H1 (cell line): Measurements from ENCODE around the gene ELMO1. TPM values are rescaled to one million over a fixed set of nuclear protein-coding genes. Genes with fewer than 3 reads are reported as not detected.

Experiments
- CTCF ChIA-PET: fragments of 300-600 bp; sonication (Branson Sonifier 250); formaldehyde crosslinking; loops from one replicate; lab custom pipeline; 2021; ENCODE audit not compliant: partially characterized antibody; lab: Charles Lee
- POLR2A ChIA-PET: fragments of 300-600 bp; sonication (Branson Sonifier 250); formaldehyde crosslinking; loops from one replicate; lab custom pipeline; 2021; ENCODE audit warnings: inconsistent platforms; ENCODE audit not compliant: partially characterized antibody; lab: Charles Lee
- DNase-seq, 2 experiments: peaks; one replicate each; pipeline versions ENCODE4 v3.0.0 to v3.0.0-alpha.2; 2010 to 2022; ENCODE audit warnings: low spot score in 2 of 2, low read depth in 1 of 2, mixed read lengths in 1 of 2
- FAIRE-seq: peaks from 2 replicates; lab custom pipeline; 2011; peaks lifted over from hg19 to GRCh38; lab: Jason Lieb, UNC
- H2AFZ ChIP-seq: 2 replicates; pipeline ENCODE4 v1.8.1; 2012; ENCODE audit warnings: low read length, inconsistent platforms
- H2AK5ac ChIP-seq: 2 replicates; pipeline ENCODE4 v1.6.1; 2013; ENCODE audit warnings: low read depth, low read length
- H2BK120ac ChIP-seq: replicated peaks from 2 replicates; pipeline ENCODE3; 2013; ENCODE audit warnings: low read depth, low read length, inconsistent platforms
- H2BK12ac ChIP-seq: 2 replicates; pipeline ENCODE4 v1.6.1; 2013; ENCODE audit warnings: low read depth, low read length
- H2BK15ac ChIP-seq: 2 replicates; pipeline ENCODE4 v1.6.1; 2013; ENCODE audit warnings: low read length
- H2BK20ac ChIP-seq: 2 replicates; pipeline ENCODE4 v1.6.1; 2013; ENCODE audit warnings: low read length
- H2BK5ac ChIP-seq: 2 replicates; pipeline ENCODE4 v1.6.1; 2013; ENCODE audit warnings: low read depth, low read length
- H3K14ac ChIP-seq: 2 replicates; pipeline ENCODE4 v1.6.1; 2013; ENCODE audit warnings: inconsistent platforms; ENCODE audit not compliant: insufficient read length
- H3K18ac ChIP-seq: 2 replicates; pipeline ENCODE4 v1.6.1; 2013; ENCODE audit warnings: low read length; ENCODE audit errors: extremely low read depth
- H3K23ac ChIP-seq: 2 replicates; pipeline ENCODE4 v1.6.1; 2013; ENCODE audit warnings: inconsistent platforms; ENCODE audit not compliant: insufficient read length
- H3K23me2 ChIP-seq: 2 replicates; pipeline ENCODE4 v1.6.1; 2013; ENCODE audit warnings: low read depth, low read length
- H3K27ac ChIP-seq: 2 replicates; pipeline ENCODE4 v1.6.1; 2011; ENCODE audit warnings: low read depth, low read length, inconsistent platforms
- H3K27me3 ChIP-seq, 4 experiments: replicated peaks in 1 of 4; 1 replicate in 1 of 4; 2 replicates in 3 of 4; pipeline versions ENCODE4 v1.6.1 to v1.8.1; 2011 to 2013; ENCODE audit warnings: low read length in 3 of 4, mild to moderate bottlenecking in 3 of 4, inconsistent platforms in 2 of 4, mixed read lengths in 2 of 4, moderate library complexity in 1 of 4; ENCODE audit not compliant: control insufficient read depth in 3 of 4, insufficient read depth in 3 of 4; ENCODE audit errors: extremely low read depth in 1 of 4
- H3K36me3 ChIP-seq, 4 experiments: 2 replicates each; pipeline versions ENCODE4 v1.6.1 to v1.8.1; 2011 to 2013; ENCODE audit warnings: mild to moderate bottlenecking in 4 of 4, low read length in 3 of 4, moderate library complexity in 2 of 4, control low read depth in 1 of 4, inconsistent platforms in 1 of 4; ENCODE audit not compliant: insufficient read depth in 4 of 4, control insufficient read depth in 2 of 4
- H3K4ac ChIP-seq: replicated peaks from 2 replicates; pipeline ENCODE3; 2013; ENCODE audit warnings: low read length, low read depth, mixed read lengths, inconsistent platforms; ENCODE audit not compliant: insufficient read length
- H3K4me1 ChIP-seq, 4 experiments: replicated peaks in 1 of 4; 1 replicate in 1 of 4; 2 replicates in 3 of 4; pipeline versions ENCODE4 v1.6.1 to v1.8.1; 2011 to 2013; ENCODE audit warnings: low read length in 3 of 4, inconsistent platforms in 2 of 4, mixed read lengths in 1 of 4; ENCODE audit not compliant: insufficient read depth in 4 of 4, control insufficient read depth in 3 of 4
- H3K4me2 ChIP-seq, 2 experiments: 2 replicates each; pipeline versions ENCODE4 v1.6.1 to v1.8.1; 2011 to 2013; ENCODE audit warnings: low read depth in 2 of 2, low read length in 2 of 2, control low read depth in 1 of 2, inconsistent platforms in 1 of 2, mild to moderate bottlenecking in 1 of 2; ENCODE audit not compliant: insufficient read depth in 1 of 2
- H3K4me3 ChIP-seq, 4 experiments: fragments of 200-600, 300-600 bp in 1 of 4; sonication (generic), shearing (Covaris generic), sonication (Bioruptor Twin) in 1 of 4; 2 replicates each; pipeline versions ENCODE4 v1.5.1 to v1.8.1; 2011 to 2016; ENCODE audit warnings: low read length in 4 of 4, low read depth in 3 of 4, control low read depth in 2 of 4, inconsistent platforms in 2 of 4, mild to moderate bottlenecking in 2 of 4, mixed read lengths in 1 of 4, moderate library complexity in 1 of 4; ENCODE audit not compliant: insufficient read depth in 2 of 4; ENCODE audit errors: extremely low read depth in 1 of 4
- H3K56ac ChIP-seq: replicated peaks from 2 replicates; pipeline ENCODE3; 2013; ENCODE audit warnings: low read depth, mild to moderate bottlenecking, mixed read lengths, low read length, inconsistent platforms; ENCODE audit not compliant: insufficient read length
- H3K79me1 ChIP-seq: 2 replicates; pipeline ENCODE4 v1.6.1; 2013; ENCODE audit warnings: low read depth, low read length, control low read depth
- H3K79me2 ChIP-seq, 2 experiments: 2 replicates each; pipeline versions ENCODE4 v1.6.1 to v1.8.1; 2012 to 2013; ENCODE audit warnings: low read length in 2 of 2, mild to moderate bottlenecking in 2 of 2, inconsistent platforms in 1 of 2; ENCODE audit not compliant: insufficient read depth in 2 of 2, control insufficient read depth in 1 of 2
- H3K9ac ChIP-seq, 4 experiments: replicated peaks in 1 of 4; 1 replicate in 1 of 4; 2 replicates in 3 of 4; pipeline versions ENCODE4 v1.6.1 to v1.8.1; 2011 to 2013; ENCODE audit warnings: low read depth in 3 of 4, low read length in 3 of 4, control low read depth in 2 of 4, mild to moderate bottlenecking in 2 of 4, moderate library complexity in 2 of 4, inconsistent platforms in 1 of 4; ENCODE audit errors: extremely low read depth in 1 of 4
- H3K9me3 ChIP-seq, 2 experiments: 2 replicates each; pipeline versions ENCODE4 v1.6.1 to v1.8.1; 2012 to 2013; ENCODE audit warnings: mild to moderate bottlenecking in 2 of 2, moderate library complexity in 2 of 2, control low read depth in 1 of 2, inconsistent platforms in 1 of 2, low read depth in 1 of 2, low read length in 1 of 2, mixed read lengths in 1 of 2; ENCODE audit not compliant: insufficient read depth in 2 of 2
- H4K20me1 ChIP-seq, 2 experiments: replicated peaks in 1 of 2; 2 replicates each; pipeline versions ENCODE3 to v1.8.1; 2011 to 2013; ENCODE audit warnings: inconsistent platforms in 2 of 2, low read length in 2 of 2, mild to moderate bottlenecking in 1 of 2; ENCODE audit not compliant: insufficient read depth in 2 of 2, control insufficient read depth in 1 of 2
- H4K5ac ChIP-seq: 2 replicates; pipeline ENCODE4 v1.6.1; 2013; ENCODE audit warnings: low read length, low read depth, mixed read lengths, inconsistent platforms; ENCODE audit not compliant: insufficient read length
- H4K8ac ChIP-seq: 2 replicates; pipeline ENCODE4 v1.8.0; 2013; ENCODE audit warnings: mild to moderate bottlenecking, moderate library complexity, low read length, inconsistent platforms; ENCODE audit not compliant: insufficient read depth; ENCODE audit errors: extremely low read depth
- H4K91ac ChIP-seq: replicated peaks from 2 replicates; pipeline ENCODE3; 2013; ENCODE audit warnings: low read length, mixed read lengths, inconsistent platforms; ENCODE audit not compliant: insufficient read length
- CTBP2 ChIP-seq: IDR thresholded peaks from 2 replicates; pipeline ENCODE4 v1.7.0; 2011; ENCODE audit warnings: borderline replicate concordance, mild to moderate bottlenecking, moderate library complexity, mixed read lengths, low read length; ENCODE audit not compliant: insufficient read depth, insufficient read length
- EP300 ChIP-seq, 2 experiments: IDR thresholded peaks; 1 replicate in 1 of 2; 2 replicates in 1 of 2; pipeline ENCODE4 v1.6.1; 2011 to 2012; ENCODE audit warnings: low read depth in 2 of 2, low read length in 2 of 2, mild to moderate bottlenecking in 2 of 2, borderline replicate concordance in 1 of 2, inconsistent platforms in 1 of 2, moderate library complexity in 1 of 2
- FOSL1 ChIP-seq: IDR thresholded peaks from 2 replicates; pipeline ENCODE4 v1.6.1; 2011; ENCODE audit warnings: mild to moderate bottlenecking, low read depth, low read length, moderate library complexity; ENCODE audit not compliant: insufficient read depth
- RNF2 ChIP-seq: fragments of 200-900, 300-1000 bp; sonication (generic); IDR thresholded peaks from 2 replicates; pipeline ENCODE4 v1.7.1; 2016; ENCODE audit warnings: borderline replicate concordance, low read depth, mild to moderate bottlenecking, antibody characterized with exemption, low read length; ENCODE audit not compliant: poor library complexity, severe bottlenecking; ENCODE audit errors: missing control alignments
- TBP ChIP-seq: IDR thresholded peaks from 2 replicates; pipeline ENCODE4 v1.6.1; 2011; ENCODE audit warnings: low read depth, low read length, improper control_type of control experiment
- WGBS, 2 experiments: shearing (Covaris generic) in 1 of 2; methylation state at CpG; one replicate each; pipeline versions ENCODE4 v1.1.6 to v1.1.7; 2013 to 2015; ENCODE audit warnings: low lambda C conversion rate in 2 of 2, mixed read lengths in 2 of 2, inconsistent platforms in 1 of 2, low coverage in 1 of 2, missing lambda C conversion rate in 1 of 2; ENCODE audit not compliant: insufficient replicate concordance in 2 of 2, insufficient coverage in 1 of 2, insufficient read length in 1 of 2; ENCODE audit errors: extremely low coverage in 1 of 2, missing lambda C conversion rate in 1 of 2; 5-methylcytosine and 5-hydroxymethylcytosine counted together
- polyA plus RNA-seq, 7 experiments: library from polyadenylated mRNA; depleted of rRNA in 3 of 7; stranded (reverse) in 5 of 7; unstranded in 2 of 7; fragments of >200 nt in 5 of 7; fragments of 200-250 nt in 2 of 7; gene quantifications; 1 replicate in 5 of 7; 2 replicates in 1 of 7; 4 replicates in 1 of 7; pipeline versions ENCODE4 v1.2.1 to v1.2.3, GENCODE V29; 2011 to 2013; ENCODE audit warnings: missing spikeins in 2 of 7, mixed read lengths in 2 of 7
- total RNA-seq: library from RNA; stranded (reverse); fragmentation: NEBNext Ultra II Directional; extraction: Animal tissue kit (Norgen Biotek cat#: 25700); gene quantifications from 2 replicates; pipeline ENCODE4 v1.2.1, GENCODE V29; 2021

ELMO1 gene
- total and polyA plus RNA-seq, 2 of the 8 experiments (the other 6 are each of a cell fraction or from before 2014, with no cell fraction given), result 18.4 to 21.0 TPM

DNA sequence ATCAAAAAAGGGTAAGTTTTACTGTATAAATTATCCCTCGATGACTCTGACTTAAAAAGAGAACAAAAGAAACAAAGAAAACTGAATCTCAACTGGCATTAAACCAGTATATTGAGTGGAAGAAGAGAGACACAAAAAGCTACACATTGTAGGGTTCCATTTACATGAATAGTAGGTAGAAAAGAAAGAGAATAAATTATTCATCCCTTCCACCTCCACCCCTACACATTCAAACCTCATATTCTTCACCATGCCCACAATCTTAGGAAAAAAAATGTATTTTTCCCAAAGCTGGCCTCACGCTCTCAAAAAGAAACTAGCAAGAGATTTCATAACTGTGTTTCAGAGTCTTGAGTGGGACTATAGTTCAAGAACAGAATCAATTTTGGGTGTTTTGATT, 377.5 kb downstream of the ELMO1 start:
- Histone ChIP-seq H3K27ac (no peak overlapping the region), H4K20me1 (no peaks in the 10 kb centered on the region), H4K91ac (no peak overlapping the region), H2BK120ac (no peak overlapping the region)
- WGBS, 2 experiments, result 77% methylated on average over 2 of the region's 2 CpGs; no CpG with 5 or more reads in 1 of the 2 experiments
- TF ChIP-seq EP300 (IDR thresholded peaks at IDR 0.05; ENCODE audit: borderline replicate concordance in 1 of 2, low read depth in 2 of 2, low read length in 2 of 2) (no peak), TBP (no peak), FOSL1 (no peak), RNF2 (no peak), CTBP2 (no peak)
- TF ChIP-seq, all 59 proteins: peak for 0
- H3K79me2 ChIP-seq, result no peaks in the 10 kb centered on the region
- no peak overlapping the region for H2BK20ac ChIP-seq
- FAIRE-seq (no peak), DNase-seq (no peak)
- peaks cover 2% of the 10 kb centered on the region; the same call in 1 of the 2 replicates for H3K23me2 ChIP-seq
- no peak overlapping the region for H2BK12ac ChIP-seq
- H2BK15ac ChIP-seq, result no peak overlapping the region
- H3K4me3 ChIP-seq, result no peak overlapping the region
- no peaks in the 10 kb centered on the region for H3K4me1 ChIP-seq
- no peak overlapping the region for H2AK5ac ChIP-seq
- H2BK5ac ChIP-seq, result no peak overlapping the region
- H3K4ac ChIP-seq, result no peak overlapping the region
- POLR2A ChIA-PET, result interaction anchor here (1.8 kb wide), 1 partner anchor 8 kb away, joined by 5 read pairs; no protein-coding TSS in a partner anchor
- H3K27me3 ChIP-seq, result no peaks in the 10 kb centered on the region
- H3K56ac ChIP-seq, result no peak overlapping the region
- no peak overlapping the region for H4K5ac ChIP-seq
- H3K23ac ChIP-seq, result no peak overlapping the region
- H3K14ac ChIP-seq, result no peak overlapping the region
- CTCF ChIA-PET, result interaction anchor here (1.4 to 2.3 kb wide), 3 partner anchors 24 to 103 kb away, joined by 3 to 8 read pairs (median 4); no protein-coding TSS in a partner anchor
- H3K9ac ChIP-seq, result no peak overlapping the region
- H4K8ac ChIP-seq, result no peak overlapping the region
- H3K9me3 ChIP-seq, result no peaks in the 10 kb centered on the region
- no peak overlapping the region for H3K4me2 ChIP-seq
- H3K36me3 ChIP-seq, result no peaks in the 10 kb centered on the region
- H3K79me1 ChIP-seq, result no peaks in the 10 kb centered on the region
- no peak overlapping the region for H3K18ac ChIP-seq
- no peak overlapping the region for H2AFZ ChIP-seq
